ENCODE results near the gene SRXN1. TPM values are rescaled to one million over a fixed set of nuclear protein-coding genes. Genes with fewer than 3 reads are reported as not detected.
A peak's percentile ranks its signal among the peaks of the same experiment; 100 is the strongest.

Gene SRXN1
- total RNA-seq, result 10 to 100 TPM; 12.2 to 27.8 (median 15.3) TPM

DNA sequence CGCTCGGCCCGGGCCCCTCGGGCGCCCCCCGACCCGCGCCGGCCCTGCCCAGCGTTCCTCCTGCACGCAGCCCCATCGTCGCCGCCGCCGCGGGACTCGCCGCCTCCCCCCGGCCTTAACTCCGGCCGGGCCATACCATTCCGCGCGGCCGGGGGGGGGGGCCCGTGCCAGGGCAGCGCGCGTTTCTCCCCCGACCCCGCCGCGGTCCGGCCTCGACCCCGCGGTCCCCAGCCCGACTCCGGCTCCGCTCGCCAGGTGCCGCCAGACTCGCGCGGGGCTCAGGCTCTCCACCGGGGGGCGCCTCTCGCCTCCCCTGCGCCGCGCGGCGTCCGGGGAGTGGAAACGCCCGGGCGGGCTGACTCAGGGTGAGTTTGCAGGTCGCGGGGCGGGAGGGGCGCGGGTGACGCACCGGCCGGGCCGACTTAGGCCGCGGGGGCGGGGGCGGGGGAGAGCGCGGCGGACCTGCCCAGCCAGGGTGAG lies at the start of gene SRXN1:
TSS of gene SRXN1 (minus strand) at position 91 of the 480 bp plus-strand sequence. CDS start at position 76, 15 bp downstream.
- intact Hi-C loops (cut with DNase I; ENCODE audit: low total_unique reads), result no loop called here
- DNase-seq (ENCODE audit: low spot score in 2 of 2), result peak; percentile 63 to 97
- TF ChIP-seq, protein P1, sequence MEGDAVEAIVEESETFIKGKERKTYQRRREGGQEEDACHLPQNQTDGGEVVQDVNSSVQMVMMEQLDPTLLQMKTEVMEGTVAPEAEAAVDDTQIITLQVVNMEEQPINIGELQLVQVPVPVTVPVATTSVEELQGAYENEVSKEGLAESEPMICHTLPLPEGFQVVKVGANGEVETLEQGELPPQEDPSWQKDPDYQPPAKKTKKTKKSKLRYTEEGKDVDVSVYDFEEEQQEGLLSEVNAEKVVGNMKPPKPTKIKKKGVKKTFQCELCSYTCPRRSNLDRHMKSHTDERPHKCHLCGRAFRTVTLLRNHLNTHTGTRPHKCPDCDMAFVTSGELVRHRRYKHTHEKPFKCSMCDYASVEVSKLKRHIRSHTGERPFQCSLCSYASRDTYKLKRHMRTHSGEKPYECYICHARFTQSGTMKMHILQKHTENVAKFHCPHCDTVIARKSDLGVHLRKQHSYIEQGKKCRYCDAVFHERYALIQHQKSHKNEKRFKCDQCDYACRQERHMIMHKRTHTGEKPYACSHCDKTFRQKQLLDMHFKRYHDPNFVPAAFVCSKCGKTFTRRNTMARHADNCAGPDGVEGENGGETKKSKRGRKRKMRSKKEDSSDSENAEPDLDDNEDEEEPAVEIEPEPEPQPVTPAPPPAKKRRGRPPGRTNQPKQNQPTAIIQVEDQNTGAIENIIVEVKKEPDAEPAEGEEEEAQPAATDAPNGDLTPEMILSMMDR (IDR thresholded peaks at IDR 0.05), result no peak
- TF ChIP-seq POLR2A (IDR thresholded peaks at IDR 0.05), result no peak
- peak within 1 kb of the TSS; percentile 45 for H3K4me3 ChIP-seq (ENCODE audit: low read depth, poor library complexity, severe bottlenecking)
- WGBS, 2 donors, result 3% methylated on average over 14 of the region's 74 CpGs; no CpG with 5 or more reads in 1 of the 2 donors

DNA sequence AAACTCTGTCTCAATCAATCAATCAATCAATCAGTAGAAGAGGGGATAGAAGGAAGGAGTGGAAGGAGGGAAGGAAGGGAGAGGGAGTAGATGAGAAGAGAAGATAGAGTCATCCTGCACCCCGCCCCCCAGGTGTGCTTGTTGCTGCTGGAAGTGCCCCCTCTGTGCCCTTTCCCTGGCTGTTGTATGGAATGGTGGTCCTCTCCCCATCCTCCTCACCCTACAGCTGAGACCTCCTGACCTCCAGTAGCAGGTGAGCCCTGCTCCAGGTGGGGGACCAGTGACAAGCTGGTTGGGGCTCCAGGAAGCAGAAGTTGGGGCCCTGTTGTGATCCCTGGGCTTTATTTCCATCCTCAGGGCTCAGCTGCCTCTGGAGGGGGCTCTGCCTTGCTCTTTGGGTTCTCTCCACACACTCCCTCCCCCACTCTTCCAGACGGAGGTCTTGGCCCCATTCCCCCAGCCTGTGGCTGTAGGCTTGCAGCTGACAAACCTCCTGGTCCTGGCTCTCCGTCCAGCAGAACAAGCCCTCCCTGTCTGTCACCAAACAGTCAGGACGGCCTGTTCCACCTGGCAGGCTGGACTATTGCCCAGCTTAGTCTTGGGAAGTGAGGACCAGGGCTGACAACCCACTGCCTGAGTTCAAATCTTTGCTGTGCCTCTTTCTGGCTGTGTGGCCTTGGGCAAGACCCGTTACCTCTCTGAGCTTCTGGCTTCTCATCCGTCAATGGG lies 48.6 kb upstream of the SRXN1 start:
- no peak overlapping the region for H3K4me3 ChIP-seq (ENCODE audit: low read depth, poor library complexity, severe bottlenecking)
- WGBS, 2 donors, result 65 to 72% methylated on average over 6 of the region's 6 CpGs
- TF ChIP-seq, protein P1 (IDR thresholded peaks at IDR 0.05), result no peak
- TF ChIP-seq POLR2A (IDR thresholded peaks at IDR 0.05), result no peak
- DNase-seq (ENCODE audit: low spot score in 2 of 2), result no peak
- intact Hi-C loops (cut with DNase I; ENCODE audit: low total_unique reads), result no loop called here

- TF ChIP-seq, protein P1 (IDR thresholded peaks at IDR 0.05), result no peak
- no peak for TF ChIP-seq POLR2A (IDR thresholded peaks at IDR 0.05)
- no peak for DNase-seq (ENCODE audit: low spot score in 2 of 2)
- no peak overlapping the region for H3K4me3 ChIP-seq (ENCODE audit: low read depth, poor library complexity, severe bottlenecking)
- intact Hi-C loops (cut with DNase I; ENCODE audit: low total_unique reads), result no loop called here
- 32 to 52% methylated on average over 9 to 10 of the region's 10 CpGs for WGBS, 2 donors
These were observed 46.9 kb upstream of the SRXN1 start for GRCh38 chr20:699811-700338.

DNA sequence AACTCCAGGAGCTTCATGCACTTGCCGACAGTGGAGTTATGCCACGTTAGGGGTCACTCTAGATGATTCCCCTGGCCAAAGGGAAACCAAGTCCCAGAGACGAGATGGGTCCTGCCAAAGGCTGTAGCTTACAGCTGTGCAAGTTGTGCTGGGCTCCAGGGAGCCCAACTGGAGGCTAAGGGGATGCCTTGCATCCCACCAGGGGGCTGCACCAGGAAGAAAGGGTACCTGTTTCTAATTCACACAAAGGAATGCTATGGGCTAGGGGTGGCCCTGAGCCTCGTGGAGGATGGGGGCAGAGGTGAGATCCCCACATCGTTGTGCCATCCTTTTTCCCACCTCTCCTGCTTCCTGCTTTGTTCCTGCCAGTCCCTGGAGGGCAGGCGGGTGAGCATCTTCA lies 46.3 kb upstream of the SRXN1 start:
- TF ChIP-seq, protein P1 (IDR thresholded peaks at IDR 0.05), result no peak
- TF ChIP-seq POLR2A (IDR thresholded peaks at IDR 0.05), result no peak
- DNase-seq (ENCODE audit: low spot score in 2 of 2), result no peak
- intact Hi-C loops (cut with DNase I; ENCODE audit: low total_unique reads), result no loop called here
- 48 to 54% methylated on average over 6 of the region's 6 CpGs for WGBS, 2 donors
- H3K4me3 ChIP-seq (ENCODE audit: low read depth, poor library complexity, severe bottlenecking), result no peak overlapping the region

GRCh38 chr20:698276-698675 lies 45.3 kb upstream of the SRXN1 start:
- no peak for TF ChIP-seq POLR2A (IDR thresholded peaks at IDR 0.05)
- TF ChIP-seq, protein P1 (IDR thresholded peaks at IDR 0.05), result no peak
- 54 to 66% methylated on average over 6 of the region's 6 CpGs for WGBS, 2 donors
- H3K4me3 ChIP-seq (ENCODE audit: low read depth, poor library complexity, severe bottlenecking), result no peak overlapping the region
- intact Hi-C loops (cut with DNase I; ENCODE audit: low total_unique reads), result no loop called here
- no peak for DNase-seq (ENCODE audit: low spot score in 2 of 2)
